ENCODE data around the gene ANKRD18A. TPM values are rescaled to one million over a fixed set of nuclear protein-coding genes. Genes with fewer than 3 reads are reported as not detected.

Gene ANKRD18A
- total RNA-seq, 4 donors from 2014 or later, result 0.29 to 1.9 (median 1.0) TPM

DNA sequence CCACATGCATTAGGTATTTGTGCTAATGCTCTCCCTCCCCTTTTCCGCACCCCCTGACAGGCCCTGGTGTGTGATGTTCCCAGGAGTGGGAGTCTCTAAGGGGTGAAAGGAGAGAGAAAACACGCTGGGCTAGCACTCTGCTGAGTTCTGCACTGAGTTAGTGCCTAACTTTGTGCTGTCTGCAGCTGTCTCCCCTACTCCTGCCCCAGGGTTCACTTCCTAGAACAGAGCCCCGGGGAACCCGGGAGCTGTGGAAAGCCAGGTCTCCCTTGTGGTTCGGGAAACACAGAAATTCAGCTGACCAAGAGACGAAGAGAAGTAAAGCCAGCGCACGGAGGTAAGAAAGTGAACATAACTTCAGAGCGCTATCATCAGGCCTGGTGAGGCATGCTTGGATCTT, 20.7 kb upstream of the ANKRD18A start:
- no peaks in the 10 kb centered on the region for H3K36me3 ChIP-seq
- intact Hi-C loops (cut with DNase I), result no loop called here

GRCh38 chr9:38639577-38639940, 19.2 kb upstream of the ANKRD18A start:
- Histone ChIP-seq H3K36me3 (no peaks in the 10 kb centered on the region), H3K27me3 (peaks cover 0 to 11% (median 0%) of the 10 kb centered on the region in 4 donors), H3K4me3 (no peak overlapping the region), H3K9me3 (no peaks in the 10 kb centered on the region), H3K4me1 (no peaks in the 10 kb centered on the region), H3K27ac (no peak overlapping the region)
- no peak for DNase-seq
- 78 to 81% methylated on average over 6 of the region's 6 CpGs for WGBS, 2 donors
- intact Hi-C loops (cut with DNase I), result no loop called here
- no peak for TF ChIP-seq CTCF (IDR thresholded peaks at IDR 0.05)
- TF ChIP-seq POLR2A (IDR thresholded peaks at IDR 0.05), result no peak

More for the DNA sequence above, 20.7 kb upstream of the ANKRD18A start:
- no peak for DNase-seq
- no peaks in the 10 kb centered on the region for H3K4me1 ChIP-seq
- H3K27ac ChIP-seq, result no peak overlapping the region
- TF ChIP-seq CTCF (IDR thresholded peaks at IDR 0.05) (no peak), POLR2A (IDR thresholded peaks at IDR 0.05) (no peak)
- WGBS, 2 donors, result 83 to 92% methylated on average over 7 to 9 of the region's 9 CpGs
- H3K9me3 ChIP-seq, result no peaks in the 10 kb centered on the region
- H3K4me3 ChIP-seq, result no peak overlapping the region
- peaks cover 0 to 11% (median 0%) of the 10 kb centered on the region in 4 donors for H3K27me3 ChIP-seq

GRCh38 chr9:38638881-38639576, 18.6 kb upstream of the ANKRD18A start:
- no peaks in the 10 kb centered on the region for H3K9me3 ChIP-seq
- no peak overlapping the region for H3K4me3 ChIP-seq
- peaks cover 0 to 11% (median 0%) of the 10 kb centered on the region in 4 donors for H3K27me3 ChIP-seq
- TF ChIP-seq POLR2A (IDR thresholded peaks at IDR 0.05), result no peak
- no peak for TF ChIP-seq CTCF (IDR thresholded peaks at IDR 0.05)
- no peak overlapping the region for H3K27ac ChIP-seq
- intact Hi-C loops (cut with DNase I), result no loop called here
- DNase-seq, result no peak
- 79 to 83% methylated on average over 5 to 6 of the region's 6 CpGs for WGBS, 2 donors
- no peaks in the 10 kb centered on the region for H3K4me1 ChIP-seq
- no peaks in the 10 kb centered on the region for H3K36me3 ChIP-seq

GRCh38 chr9:38634315-38634714, 13.9 kb upstream of the ANKRD18A start:
- Histone ChIP-seq H3K27ac (no peak overlapping the region), H3K4me1 (no peaks in the 10 kb centered on the region), H3K36me3 (no peaks in the 10 kb centered on the region), H3K27me3 (no peaks in the 10 kb centered on the region), H3K4me3 (no peak overlapping the region), H3K9me3 (no peaks in the 10 kb centered on the region)
- no peak for TF ChIP-seq CTCF (IDR thresholded peaks at IDR 0.05)
- TF ChIP-seq POLR2A (IDR thresholded peaks at IDR 0.05), result no peak
- no peak for DNase-seq
- WGBS, 2 donors, result 55 to 66% methylated on average over 3 of the region's 3 CpGs
- intact Hi-C loops (cut with DNase I), result no loop called here

DNA sequence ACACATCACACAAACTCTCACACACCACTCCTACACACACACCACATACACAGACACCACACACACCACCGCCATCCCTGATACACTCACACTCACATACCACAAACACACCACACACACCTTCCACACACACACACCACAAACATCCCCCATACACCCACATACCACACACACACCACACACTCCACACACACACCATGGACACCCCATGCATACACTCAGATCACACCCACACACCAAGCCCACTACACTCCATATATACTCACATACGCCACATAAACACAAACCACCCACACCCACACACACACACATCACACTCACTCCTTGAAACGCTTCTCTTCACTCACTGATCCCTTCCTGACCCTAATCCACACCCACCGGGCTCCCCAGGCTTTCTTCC, 9.1 kb upstream of the ANKRD18A start:
- Histone ChIP-seq H3K9me3 (peaks cover 0 to under 1% (median 0%) of the 10 kb centered on the region in 3 donors), H3K27me3 (no peaks in the 10 kb centered on the region), H3K4me3 (no peak overlapping the region), H3K27ac (no peak overlapping the region), H3K4me1 (no peaks in the 10 kb centered on the region), H3K36me3 (no peaks in the 10 kb centered on the region)
- no peak for DNase-seq
- intact Hi-C loops (cut with DNase I), result no loop called here
- WGBS, 2 donors, result 78 to 86% methylated on average over 4 of the region's 4 CpGs
- TF ChIP-seq POLR2A (IDR thresholded peaks at IDR 0.05) (no peak), CTCF (IDR thresholded peaks at IDR 0.05) (no peak)

Measured in esophagus squamous epithelium (tissue), 5 donors.